GM19455 (cell line): ENCODE data around the gene ARID2.

Source experiments
- ATAC-seq: cut with Tn5 transposase; IDR thresholded peaks from one replicate; pipeline ENCODE4 v1.9.1; 2021; ENCODE audit not compliant: unreplicated experiment

The ARID2 gene

DNA sequence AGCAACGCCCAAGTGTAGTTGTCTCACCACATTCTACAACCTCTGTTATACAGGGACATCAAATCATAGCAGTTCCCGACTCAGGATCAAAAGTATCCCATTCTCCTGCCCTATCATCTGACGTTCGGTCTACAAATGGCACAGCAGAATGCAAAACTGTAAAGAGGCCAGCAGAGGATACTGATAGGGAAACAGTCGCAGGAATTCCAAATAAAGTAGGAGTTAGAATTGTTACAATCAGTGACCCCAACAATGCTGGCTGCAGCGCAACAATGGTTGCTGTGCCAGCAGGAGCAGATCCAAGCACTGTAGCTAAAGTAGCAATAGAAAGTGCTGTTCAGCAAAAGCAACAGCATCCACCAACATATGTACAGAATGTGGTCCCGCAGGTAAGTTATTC is 123.0 kb downstream of the ARID2 start:
- no peak for ATAC-seq

DNA sequence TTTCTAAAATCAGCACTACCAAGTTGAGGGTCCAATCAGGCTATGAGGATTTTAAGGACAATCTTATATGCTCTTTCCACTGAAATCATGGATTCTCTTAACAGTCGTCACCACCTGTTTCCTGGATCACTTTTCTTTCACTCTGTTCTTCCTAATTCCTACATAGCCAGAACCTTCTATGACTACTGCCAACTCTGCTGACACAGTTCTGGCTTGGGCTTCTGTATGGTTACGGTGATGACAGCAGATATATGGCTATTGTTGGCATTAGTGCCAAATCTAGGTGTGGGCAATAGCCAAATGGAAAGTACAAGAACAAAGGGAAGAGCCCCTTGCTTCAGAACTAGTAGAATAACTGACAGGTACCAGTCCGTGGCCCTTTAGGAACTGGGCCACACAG is 124.0 kb downstream of the ARID2 start:
- no peak for ATAC-seq

DNA sequence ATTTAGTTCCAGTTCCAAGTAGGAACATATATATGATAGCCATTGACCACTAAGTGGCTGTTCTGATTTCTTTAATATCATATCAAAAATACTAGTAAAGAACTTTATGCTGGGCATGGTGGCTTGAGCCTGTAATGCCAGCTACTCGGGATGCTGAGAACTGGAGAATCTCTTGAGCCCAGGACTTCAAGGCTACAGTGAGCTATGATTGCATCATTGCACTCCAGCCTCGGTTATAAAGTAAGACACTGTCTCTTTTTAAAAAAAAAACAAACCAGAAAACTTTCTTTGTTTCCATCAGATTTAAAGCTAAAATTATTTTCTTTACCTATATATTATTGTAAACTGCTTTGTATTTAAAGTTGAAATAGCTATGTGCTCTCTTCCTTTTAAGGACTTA is 133.8 kb downstream of the ARID2 start:
- no peak for ATAC-seq

DNA sequence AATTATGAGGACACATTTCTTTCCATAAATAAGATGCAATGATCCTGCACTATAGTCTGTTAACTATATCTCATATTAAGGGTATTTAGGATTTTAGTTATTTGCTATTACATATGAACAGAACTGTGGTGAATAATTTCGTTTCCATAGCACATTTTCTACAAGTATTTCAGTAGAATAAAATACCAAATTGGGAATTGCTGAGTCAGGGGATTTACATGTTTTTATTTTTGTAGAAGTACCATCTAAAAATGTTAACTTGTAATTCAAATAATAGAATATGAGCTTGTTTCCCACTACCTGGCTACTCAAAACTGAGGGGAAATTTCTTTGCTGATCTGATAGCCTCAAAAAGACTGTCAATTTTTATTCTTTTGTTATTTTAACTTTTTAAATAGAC is 136.8 kb downstream of the ARID2 start:
- no peak for ATAC-seq

DNA sequence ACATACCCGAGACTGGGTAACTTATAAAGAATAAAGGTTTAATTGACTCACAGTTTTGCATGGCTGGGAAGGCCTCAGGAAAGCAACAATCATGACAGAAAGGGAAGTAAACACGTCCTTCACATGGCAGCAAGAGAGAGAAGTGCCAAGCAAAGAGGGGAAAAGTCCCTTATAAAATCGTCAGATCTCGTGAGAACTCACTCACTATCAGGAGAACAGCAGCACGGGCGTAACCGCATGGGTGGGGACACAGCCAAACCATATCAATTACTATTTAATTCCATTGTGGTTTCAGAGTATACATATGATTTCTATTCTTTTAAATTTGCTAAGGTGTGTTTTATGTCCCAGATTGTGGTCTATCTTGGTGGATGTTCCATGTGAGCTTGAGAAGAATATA is 142.9 kb downstream of the ARID2 start:
- no peak for ATAC-seq

DNA sequence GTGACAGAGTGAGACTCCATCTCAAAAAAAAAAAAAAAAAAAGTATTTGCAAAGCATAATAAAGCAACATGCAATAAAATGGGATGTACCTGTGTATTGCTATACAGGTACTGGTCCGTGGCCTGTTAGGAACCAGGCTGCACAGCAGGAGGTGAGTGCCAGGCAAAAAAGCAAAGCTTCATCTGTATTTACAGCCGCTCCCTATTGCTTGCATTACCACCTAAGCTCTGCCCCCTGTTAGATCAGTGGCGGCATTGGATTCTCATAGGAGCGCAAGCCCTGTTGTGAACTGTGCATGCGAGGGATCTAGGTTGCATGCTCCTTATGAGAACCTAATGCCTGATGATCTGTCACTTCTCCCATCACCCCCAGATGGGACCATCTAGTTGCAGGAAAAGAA is 147.6 kb downstream of the ARID2 start:
- ATAC-seq: no peak

DNA sequence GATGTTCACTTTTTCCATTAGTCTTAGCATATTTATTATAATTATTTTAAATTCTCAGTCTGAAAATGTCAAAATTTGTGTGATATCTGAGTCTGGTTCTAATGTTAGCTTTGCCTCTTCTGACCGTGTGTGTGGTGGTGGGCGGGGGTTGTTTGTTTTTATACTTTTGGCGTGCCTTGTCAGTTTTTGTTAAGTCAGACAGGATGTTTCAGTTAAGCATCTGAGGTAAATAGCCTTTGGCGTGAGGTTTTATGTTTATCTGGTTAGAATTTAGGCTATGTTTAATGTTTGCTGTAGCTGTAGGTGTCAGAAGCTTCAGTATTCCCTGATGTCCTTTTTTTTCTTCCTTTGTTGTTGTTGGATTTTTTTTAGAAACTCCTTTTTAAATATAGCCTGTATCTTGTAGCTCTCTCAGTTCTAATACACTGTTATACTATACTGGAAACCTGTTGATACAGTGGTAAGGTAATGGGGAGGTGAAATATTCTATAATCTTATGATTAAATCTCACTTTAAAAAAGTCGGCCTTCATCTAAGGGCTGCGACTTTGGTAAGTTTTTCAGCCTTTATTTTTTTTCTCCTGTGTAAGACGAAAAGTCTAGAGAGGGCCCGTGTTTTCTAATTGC is 149.2 kb downstream of the ARID2 start:
- no peak for ATAC-seq

DNA sequence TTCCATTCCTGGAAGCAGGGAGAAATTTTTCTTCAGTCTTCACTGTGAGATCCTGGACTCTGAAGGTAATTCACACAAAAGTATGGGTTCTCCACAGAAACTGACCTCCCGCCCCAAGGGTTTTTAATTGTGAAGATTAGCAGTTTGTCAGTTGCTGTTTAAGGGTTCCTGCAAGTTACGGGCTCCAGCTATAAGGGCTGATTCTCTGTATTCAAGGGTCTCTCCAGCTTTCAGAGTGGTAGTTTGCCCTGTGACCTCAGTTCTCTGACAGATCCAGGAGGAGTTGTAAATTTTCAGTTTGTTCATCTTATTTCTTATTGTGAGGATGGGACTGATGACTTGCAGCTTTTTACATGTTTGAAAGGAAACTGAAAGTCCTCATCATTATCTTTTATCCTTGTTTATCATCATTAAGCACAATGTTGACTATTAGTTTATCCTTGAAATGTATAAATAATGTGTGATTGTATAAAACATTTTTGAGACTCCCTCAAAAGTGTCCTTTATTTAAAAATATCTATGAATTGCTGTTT is 149.9 kb downstream of the ARID2 start:
- ATAC-seq: no peak

DNA sequence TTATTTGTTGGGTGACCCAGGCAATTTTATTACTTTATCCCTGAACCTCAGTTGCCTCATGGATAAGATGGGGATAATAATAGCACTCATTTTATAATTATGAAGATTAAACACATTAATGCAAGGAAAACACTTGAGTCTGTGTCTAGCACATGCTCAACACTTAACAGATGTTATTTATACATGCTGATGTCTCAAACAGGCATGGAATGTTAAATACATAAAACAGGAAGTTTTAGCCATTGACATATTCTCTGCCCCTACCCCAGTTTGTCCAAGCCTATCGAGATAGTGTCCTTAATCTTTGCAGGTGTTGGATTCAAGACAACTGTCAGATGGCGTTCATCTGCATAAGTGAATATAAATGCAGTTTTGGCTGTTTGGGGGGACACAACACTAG is 151.0 kb downstream of the ARID2 start:
- ATAC-seq: no peak

DNA sequence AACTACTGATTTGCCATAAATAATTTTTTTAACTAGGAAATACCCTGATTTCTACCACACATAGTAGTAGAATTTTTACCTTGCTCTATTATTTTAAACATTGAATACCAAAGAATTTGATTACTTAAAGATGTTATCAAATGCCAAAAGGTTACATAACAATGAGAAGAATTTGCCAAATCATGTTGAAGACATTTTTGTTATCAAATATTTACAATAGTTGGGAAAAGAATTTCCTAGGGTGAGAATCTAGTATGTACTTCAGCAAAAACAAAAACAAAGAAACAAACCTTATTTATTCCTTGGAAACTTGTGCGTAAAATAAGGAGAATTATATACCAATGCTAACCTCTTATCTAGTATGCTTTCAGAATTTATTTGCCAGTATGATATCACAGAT is 153.7 kb downstream of the ARID2 start:
- no peak for ATAC-seq

DNA sequence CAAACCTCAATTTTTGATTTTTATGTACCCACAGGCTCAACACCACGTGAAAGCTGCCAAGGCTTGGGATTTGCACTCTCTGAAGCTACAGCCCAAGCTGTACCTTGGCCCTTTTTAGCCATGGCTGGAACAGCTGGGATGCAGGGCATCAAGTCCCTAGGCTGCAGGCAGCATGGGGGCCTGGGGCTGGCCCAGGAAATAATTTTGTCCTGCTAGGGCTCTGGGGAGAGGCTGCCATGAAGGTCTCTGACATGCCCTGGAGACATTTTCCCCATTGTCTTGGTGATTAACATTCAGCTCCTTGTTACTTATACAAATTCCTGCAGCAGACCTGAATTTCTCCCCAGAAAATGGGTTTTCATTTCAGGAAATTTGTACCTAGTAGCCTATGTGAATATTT is 157.2 kb downstream of the ARID2 start:
- ATAC-seq: no peak

DNA sequence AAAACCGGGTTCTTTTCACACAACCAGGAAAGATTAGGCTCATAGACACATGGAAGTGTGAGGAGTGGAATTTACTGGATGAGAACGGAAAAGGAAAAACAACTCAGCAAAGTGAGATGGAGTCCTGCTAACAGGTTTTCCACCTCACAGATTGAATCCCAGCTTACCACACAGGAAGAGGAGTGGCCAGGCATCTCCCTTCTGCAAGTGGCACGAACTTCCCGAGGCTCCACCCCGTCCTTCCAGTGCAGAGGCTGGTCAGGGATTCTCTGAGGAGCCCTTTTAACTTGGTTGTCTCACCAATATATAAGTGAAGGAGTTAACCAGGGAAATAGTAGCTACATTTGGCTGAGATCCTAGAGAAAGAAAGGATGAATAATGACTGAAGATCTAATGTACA is 158.0 kb downstream of the ARID2 start:
- no peak for ATAC-seq

DNA sequence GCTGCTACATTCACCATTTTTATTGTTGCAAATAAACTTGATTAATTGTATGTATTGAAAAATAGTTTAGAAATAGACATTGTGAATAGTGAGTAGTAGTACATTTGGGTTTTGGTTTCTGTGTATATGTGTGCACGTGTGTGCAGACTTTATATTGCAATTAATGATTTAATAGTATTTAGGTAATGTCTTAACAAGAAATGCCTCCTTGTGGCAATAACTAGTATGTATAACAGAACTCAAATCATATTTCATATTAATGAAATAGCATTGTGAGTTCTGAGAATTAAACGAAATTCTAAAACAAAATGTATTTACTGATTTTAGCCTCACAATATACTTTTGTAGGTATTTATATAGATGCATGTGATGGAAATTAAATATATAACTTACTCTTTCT is 160.8 kb downstream of the ARID2 start:
- no peak for ATAC-seq

DNA sequence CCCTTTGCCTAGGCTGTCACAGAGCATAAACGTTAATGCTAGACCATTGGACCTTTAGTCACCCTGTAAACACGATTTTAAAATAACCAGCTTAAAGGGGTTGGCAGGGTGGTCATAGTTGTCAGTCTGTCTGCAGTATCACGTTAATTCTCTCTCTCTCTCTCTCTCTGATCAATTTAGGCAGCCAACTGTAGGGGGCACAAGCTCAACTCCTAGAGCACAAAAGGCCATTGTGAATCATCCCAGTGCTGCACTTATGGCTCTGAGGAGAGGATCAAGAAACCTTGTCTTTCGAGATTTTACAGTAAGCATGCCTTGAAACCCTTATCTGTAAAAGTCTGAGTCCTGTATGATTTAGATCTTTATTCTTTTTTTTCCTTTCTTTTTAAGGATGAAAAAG is 163.7 kb downstream of the ARID2 start:
- no peak for ATAC-seq

DNA sequence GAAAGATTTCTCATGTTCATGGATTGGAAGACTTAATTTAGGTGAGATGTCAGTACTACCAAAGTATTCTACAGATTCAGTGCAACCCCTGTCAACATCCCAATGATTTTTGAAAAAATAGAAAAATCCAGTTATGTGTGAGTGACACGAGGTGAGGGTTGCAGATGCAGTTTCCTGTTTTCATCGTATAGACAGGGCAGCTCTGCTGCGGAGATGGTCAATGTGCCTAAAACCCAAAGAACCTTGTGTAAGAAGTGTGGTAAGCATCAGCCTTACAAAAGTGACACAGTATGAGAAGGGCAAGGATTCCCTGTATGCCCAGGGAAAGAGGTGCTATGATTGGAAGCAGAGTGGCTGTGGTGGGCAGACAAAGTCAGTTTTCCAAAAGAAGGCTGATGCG is 166.5 kb downstream of the ARID2 start:
- ATAC-seq: no peak

DNA sequence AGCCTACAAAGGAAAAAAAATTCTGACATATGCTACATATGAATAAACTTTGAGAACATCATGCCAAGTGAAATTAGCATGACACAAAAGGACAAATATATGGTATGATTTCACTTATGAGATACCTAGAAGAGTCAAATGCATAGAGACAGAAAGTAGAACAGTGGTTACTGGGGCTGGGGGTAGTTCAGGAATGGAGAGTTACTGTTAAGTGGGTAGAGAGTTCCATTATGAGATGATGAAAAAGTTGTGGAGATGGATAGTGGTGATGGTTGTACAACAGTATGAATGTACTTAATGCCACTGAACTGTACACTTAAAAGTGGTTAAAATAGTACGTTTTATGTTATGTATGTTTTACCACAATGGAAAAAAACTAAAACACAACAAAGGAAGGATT is 168.6 kb downstream of the ARID2 start:
- no peak for ATAC-seq

DNA sequence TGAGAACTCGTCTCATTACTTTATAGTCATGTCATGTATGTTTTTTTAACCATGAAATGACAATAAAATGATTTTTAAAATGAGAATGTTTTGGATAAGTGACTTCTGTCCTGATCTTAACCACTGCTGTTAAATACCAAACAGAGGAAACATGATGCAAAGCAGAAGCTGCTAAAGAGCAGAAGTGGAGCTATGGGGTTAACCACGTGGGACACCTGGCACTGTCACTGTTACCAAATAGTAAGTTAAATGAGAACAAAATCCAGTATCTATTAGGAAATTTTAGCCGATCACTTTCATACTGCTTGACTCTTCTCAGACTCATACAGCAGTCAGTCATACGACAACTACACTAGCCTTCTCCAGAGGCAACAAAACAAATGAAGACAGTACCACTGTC is 178.4 kb downstream of the ARID2 start:
- peak; percentile 71 for ATAC-seq

DNA sequence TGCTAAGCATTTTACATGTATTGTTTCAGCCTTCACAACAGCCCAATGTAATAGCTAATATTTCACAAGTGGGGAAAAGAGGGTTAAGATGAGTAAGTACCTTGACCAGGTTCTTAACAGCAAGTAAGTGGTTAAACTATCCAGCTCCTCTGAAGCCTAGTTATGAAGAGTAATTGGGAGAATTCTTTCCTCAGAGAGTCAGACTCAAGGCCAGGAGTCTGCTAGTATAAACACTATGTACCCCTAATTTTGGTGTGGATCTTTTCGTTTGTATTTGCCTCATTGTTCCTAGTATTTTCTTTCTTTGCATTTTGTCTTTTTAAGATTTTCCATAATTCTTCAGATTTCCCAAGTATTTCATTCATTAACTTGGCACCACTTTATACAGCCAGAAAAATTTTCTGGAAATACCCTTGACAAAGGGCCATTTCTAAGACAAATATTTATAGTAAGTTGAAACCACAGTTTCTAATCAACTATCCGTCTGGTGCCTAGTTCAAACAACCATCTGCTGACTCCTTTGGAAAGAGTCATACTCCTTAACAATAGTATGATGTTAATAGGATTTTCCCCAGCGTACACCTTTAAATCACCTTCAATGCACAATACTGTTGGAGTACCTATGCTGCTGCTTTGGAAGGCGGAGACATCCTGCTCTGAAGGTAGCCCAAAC is 179.7 kb downstream of the ARID2 start:
- no peak for ATAC-seq

DNA sequence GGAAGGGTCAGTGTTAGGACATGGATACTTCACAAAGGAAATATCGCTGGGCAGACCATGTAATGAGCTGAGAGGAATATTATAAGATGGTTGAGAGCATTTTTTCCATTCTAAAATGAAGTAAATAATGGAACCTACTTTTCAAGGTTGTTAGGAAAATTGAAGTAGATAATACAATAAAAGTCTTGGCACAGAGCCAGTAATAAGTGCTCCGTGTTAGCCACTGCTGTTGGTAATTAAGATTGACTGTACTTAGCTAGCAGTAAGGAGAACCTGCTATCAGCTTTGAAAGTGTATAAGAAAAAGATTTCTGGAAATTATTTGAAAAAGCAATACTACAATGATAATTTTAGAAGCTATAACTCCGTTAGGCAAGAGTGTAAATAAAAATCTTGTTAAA is 183.3 kb downstream of the ARID2 start:
- no peak for ATAC-seq

DNA sequence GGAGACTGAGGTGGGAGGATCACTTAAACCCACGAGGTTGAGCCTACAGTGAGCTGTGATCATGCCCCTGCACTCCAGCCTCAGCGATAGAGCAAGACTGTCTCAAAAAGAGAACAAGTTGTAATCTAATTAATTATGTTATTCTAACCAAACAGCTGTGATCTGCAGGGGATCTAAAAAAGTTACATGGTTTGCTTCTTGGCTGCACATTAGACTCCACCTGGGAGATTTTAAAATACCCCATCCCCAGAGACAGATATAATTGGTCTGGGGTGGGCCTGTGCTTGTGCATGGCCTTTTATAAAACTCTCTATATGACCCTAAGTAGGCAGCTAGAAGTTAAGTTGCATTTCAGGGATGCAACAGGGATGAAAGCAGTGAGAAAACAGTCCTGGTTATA is 184.1 kb downstream of the ARID2 start:
- no peak for ATAC-seq

DNA sequence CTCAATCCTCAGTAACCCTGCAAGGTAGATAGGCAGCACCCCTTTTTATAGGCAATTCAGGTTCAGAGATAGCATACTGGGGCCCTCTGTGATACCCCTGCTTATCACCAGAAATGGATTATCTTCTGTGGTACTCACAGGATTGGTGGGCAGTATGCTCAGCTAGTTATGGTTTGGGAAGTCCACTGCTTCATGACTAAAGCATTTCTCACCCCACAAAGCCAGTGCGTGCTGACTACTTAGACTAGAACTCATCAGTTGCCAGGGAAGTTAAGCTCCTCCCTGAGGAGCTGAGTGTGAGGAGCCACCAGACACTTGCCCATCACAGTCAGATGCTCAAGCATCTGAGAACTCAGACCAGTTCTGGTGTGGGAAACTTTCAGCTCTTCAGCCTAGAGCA is 184.6 kb downstream of the ARID2 start:
- no peak for ATAC-seq

DNA sequence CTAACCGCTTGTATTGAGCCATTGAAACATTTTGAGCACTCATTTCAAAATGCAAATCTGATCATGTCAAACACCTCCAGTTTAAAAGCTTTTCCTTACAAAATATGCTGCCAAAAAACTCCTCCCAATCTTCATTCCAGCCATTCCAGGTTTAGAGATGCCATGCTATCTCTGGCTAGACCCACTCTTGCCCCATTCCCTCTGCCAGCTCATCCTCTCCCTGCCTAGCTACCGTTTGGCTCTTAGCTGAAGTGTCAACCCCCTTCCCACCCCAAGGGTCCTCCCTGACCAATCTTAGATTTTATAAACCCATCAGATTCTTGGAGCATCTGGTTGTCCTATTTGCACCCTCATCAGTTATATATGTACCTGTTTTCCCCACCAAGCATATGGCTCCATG is 185.9 kb downstream of the ARID2 start:
- no peak for ATAC-seq

DNA sequence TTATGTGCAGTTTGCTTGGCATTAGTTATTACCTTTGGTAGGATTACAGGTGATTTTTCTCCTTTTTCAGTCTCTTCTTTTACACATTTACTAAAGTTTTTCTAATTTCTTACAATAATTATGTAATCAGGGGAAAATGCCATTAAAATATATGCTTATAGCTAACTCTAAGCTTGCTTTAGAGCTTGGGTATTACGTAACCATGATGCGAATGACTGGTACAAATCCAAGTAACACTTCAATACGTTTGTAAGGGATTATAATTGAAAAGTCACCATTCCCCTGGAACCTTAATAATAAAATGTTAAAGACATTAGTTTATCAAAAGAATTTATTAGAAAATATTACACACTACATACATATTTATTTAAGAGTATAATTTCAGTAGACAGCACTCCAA is 189.3 kb downstream of the ARID2 start:
- no peak for ATAC-seq
